Measurements from ENCODE around the gene STARD13.

The STARD13 gene

DNA sequence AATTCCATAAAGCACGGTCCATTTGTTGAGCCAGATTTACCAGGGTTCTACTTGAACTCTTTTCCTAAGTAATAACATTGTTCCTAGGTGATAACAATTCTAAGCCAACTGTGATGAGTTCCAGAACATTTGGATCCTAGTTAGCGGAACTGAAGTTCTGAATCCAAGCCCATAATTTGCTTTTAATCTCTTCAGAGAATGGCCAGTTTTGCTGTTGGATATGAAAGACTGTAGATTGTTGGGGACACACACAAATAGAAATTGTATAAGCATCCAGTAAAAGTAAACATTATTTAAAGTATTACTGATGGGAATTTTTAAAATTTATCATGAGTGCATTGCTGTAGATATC lies 27.3 kb upstream of the STARD13 start:
- no peak overlapping the region for H3K4me2 ChIP-seq (ENCODE audit: low read length)
- H3K4ac ChIP-seq (ENCODE audit: low read depth, low read length), result no peak overlapping the region
- no peak overlapping the region for H4K8ac ChIP-seq (ENCODE audit: low read depth, low read length)
- no peaks in the 10 kb centered on the region for H3K27me3 ChIP-seq (ENCODE audit: insufficient read depth, low read length, poor library complexity)
- H3K9ac ChIP-seq (ENCODE audit: low read length), result no peak overlapping the region
- H3K36me3 ChIP-seq (ENCODE audit: control insufficient read depth, insufficient read depth, low read length), result no peaks in the 10 kb centered on the region
- H2BK15ac ChIP-seq (replicated peaks; ENCODE audit: low read depth), result no peak overlapping the region
- no peak for DNase-seq
- no peak overlapping the region for H4K5ac ChIP-seq (ENCODE audit: low read length)
- H3K18ac ChIP-seq (ENCODE audit: low read length), result no peak overlapping the region
- no peak overlapping the region for H2BK5ac ChIP-seq (ENCODE audit: low read length)
- H3K79me1 ChIP-seq (ENCODE audit: low read length), result no peaks in the 10 kb centered on the region
- no peak overlapping the region for H3K23ac ChIP-seq (ENCODE audit: low read length)
- H2AK5ac ChIP-seq (ENCODE audit: low read length), result no peak overlapping the region
- no peak overlapping the region for H3K56ac ChIP-seq (ENCODE audit: low read length)
- H2BK120ac ChIP-seq (ENCODE audit: low read depth, low read length), result no peak overlapping the region
- no peaks in the 10 kb centered on the region for H3K79me2 ChIP-seq (ENCODE audit: control insufficient read depth, insufficient read depth, low read length)
- H3K27ac ChIP-seq (ENCODE audit: low read depth, low read length), result no peak overlapping the region
- no peaks in the 10 kb centered on the region for H3K4me1 ChIP-seq (ENCODE audit: control insufficient read depth, low read depth, low read length)
- no CpG with 5 or more reads among the region's 2 CpGs for WGBS (ENCODE audit: extremely low coverage, insufficient coverage, low lambda C conversion rate)
- no peak overlapping the region for H3K4me3 ChIP-seq (ENCODE audit: low read length)

- no peak overlapping the region for H2AK5ac ChIP-seq (ENCODE audit: low read length)
- H3K79me2 ChIP-seq (ENCODE audit: control insufficient read depth, insufficient read depth, low read length), result no peaks in the 10 kb centered on the region
- no peak overlapping the region for H2BK120ac ChIP-seq (ENCODE audit: low read depth, low read length)
- no peak overlapping the region for H3K4ac ChIP-seq (ENCODE audit: low read depth, low read length)
- H4K8ac ChIP-seq (ENCODE audit: low read depth, low read length), result no peak overlapping the region
- no peaks in the 10 kb centered on the region for H3K27me3 ChIP-seq (ENCODE audit: insufficient read depth, low read length, poor library complexity)
- H3K4me1 ChIP-seq (ENCODE audit: control insufficient read depth, low read depth, low read length), result no peaks in the 10 kb centered on the region
- no peaks in the 10 kb centered on the region for H3K79me1 ChIP-seq (ENCODE audit: low read length)
- H2BK15ac ChIP-seq (replicated peaks; ENCODE audit: low read depth), result no peak overlapping the region
- no peak overlapping the region for H3K56ac ChIP-seq (ENCODE audit: low read length)
- no peak overlapping the region for H3K23ac ChIP-seq (ENCODE audit: low read length)
- peak; percentile 56 for DNase-seq
- no peak overlapping the region for H3K9ac ChIP-seq (ENCODE audit: low read length)
- no peak overlapping the region for H3K27ac ChIP-seq (ENCODE audit: low read depth, low read length)
- H2BK5ac ChIP-seq (ENCODE audit: low read length), result no peak overlapping the region
- no peak overlapping the region for H3K18ac ChIP-seq (ENCODE audit: low read length)
- H4K5ac ChIP-seq (ENCODE audit: low read length), result no peak overlapping the region
- no peak overlapping the region for H3K4me2 ChIP-seq (ENCODE audit: low read length)
- no CpG with 5 or more reads among the region's 4 CpGs for WGBS (ENCODE audit: extremely low coverage, insufficient coverage, low lambda C conversion rate)
- no peaks in the 10 kb centered on the region for H3K36me3 ChIP-seq (ENCODE audit: control insufficient read depth, insufficient read depth, low read length)
- H3K4me3 ChIP-seq (ENCODE audit: low read length), result no peak overlapping the region
Measured at GRCh38 chr13:33312150-33312860, 26.8 kb upstream of the STARD13 start.

DNA sequence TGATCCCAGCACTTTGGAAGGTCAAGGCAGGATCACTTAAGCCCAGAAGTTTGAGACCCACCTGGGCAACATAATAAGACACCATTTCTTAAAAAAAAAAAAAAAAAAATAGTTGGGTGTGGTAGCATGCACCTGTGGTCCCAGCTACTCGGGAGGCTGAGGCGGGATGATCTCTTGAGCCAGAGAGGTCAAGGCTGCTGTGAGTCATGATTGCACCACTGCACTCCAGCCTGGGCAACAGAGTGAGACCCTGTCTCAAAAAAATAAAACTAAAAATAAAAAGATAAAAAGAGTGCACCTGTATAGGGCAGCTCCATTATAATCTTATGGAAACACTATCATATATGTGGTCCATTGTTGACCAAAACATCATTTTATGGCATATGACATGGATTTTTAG lies 25.5 kb upstream of the STARD13 start:
- Histone ChIP-seq H3K4ac (ENCODE audit: low read depth, low read length) (no peak overlapping the region), H3K27me3 (ENCODE audit: insufficient read depth, low read length, poor library complexity) (no peaks in the 10 kb centered on the region), H3K27ac (ENCODE audit: low read depth, low read length) (no peak overlapping the region), H4K5ac (ENCODE audit: low read length) (no peak overlapping the region), H3K4me1 (ENCODE audit: control insufficient read depth, low read depth, low read length) (no peaks in the 10 kb centered on the region), H4K8ac (ENCODE audit: low read depth, low read length) (no peak overlapping the region), H3K56ac (ENCODE audit: low read length) (no peak overlapping the region), H3K79me1 (ENCODE audit: low read length) (no peaks in the 10 kb centered on the region), H3K4me3 (ENCODE audit: low read length) (no peak overlapping the region), H3K23ac (ENCODE audit: low read length) (no peak overlapping the region), H3K36me3 (ENCODE audit: control insufficient read depth, insufficient read depth, low read length) (no peaks in the 10 kb centered on the region), H3K18ac (ENCODE audit: low read length) (no peak overlapping the region), H2BK5ac (ENCODE audit: low read length) (no peak overlapping the region), H2BK15ac (replicated peaks; ENCODE audit: low read depth) (no peak overlapping the region), H2AK5ac (ENCODE audit: low read length) (no peak overlapping the region), H3K9ac (ENCODE audit: low read length) (no peak overlapping the region), H3K79me2 (ENCODE audit: control insufficient read depth, insufficient read depth, low read length) (no peaks in the 10 kb centered on the region), H2BK120ac (ENCODE audit: low read depth, low read length) (no peak overlapping the region), H3K4me2 (ENCODE audit: low read length) (no peak overlapping the region)
- DNase-seq, result no peak
- no CpG with 5 or more reads among the region's 2 CpGs for WGBS (ENCODE audit: extremely low coverage, insufficient coverage, low lambda C conversion rate)

DNA sequence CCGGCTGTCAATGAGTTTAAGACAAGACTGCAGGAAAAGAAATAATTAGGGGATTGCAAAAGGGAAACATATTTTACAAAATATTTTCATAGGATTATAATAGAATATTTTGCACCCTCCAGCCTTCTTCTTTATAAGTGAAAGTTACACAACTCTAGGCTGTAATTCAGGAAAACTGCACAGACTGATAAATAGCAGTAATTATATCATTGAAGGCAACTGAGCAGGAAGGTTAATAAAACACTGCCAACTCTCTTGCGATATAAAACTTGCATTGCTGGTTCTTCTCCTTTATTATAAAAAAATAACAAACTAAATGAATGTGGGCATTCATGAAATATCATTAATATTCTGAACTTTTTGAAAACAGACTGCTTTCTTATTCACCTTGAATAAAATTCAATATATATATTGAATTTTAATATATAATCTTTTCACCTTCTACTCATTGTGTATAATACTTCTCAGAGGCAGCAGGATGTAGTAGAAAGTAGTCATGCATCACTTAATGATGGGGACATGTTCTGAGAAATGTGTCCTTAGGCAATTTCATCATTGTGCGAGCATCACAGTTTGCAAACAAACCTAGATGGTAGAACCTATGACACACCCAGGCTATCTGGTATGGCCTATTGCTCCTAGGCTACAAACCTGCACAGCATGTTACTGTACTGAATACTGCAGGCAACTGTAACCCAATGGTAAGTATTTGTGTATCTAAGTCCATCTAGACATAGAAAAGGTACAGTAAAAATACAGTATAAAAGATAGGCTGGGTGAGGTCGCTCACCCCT lies 24.9 kb upstream of the STARD13 start:
- no peaks in the 10 kb centered on the region for H3K27me3 ChIP-seq (ENCODE audit: insufficient read depth, low read length, poor library complexity)
- no peak for DNase-seq
- no peak overlapping the region for H3K27ac ChIP-seq (ENCODE audit: low read depth, low read length)
- no peak overlapping the region for H4K8ac ChIP-seq (ENCODE audit: low read depth, low read length)
- no peak overlapping the region for H3K23ac ChIP-seq (ENCODE audit: low read length)
- H2BK15ac ChIP-seq (replicated peaks; ENCODE audit: low read depth), result no peak overlapping the region
- no CpG with 5 or more reads among the region's 4 CpGs for WGBS (ENCODE audit: extremely low coverage, insufficient coverage, low lambda C conversion rate)
- no peaks in the 10 kb centered on the region for H3K36me3 ChIP-seq (ENCODE audit: control insufficient read depth, insufficient read depth, low read length)
- H3K56ac ChIP-seq (ENCODE audit: low read length), result no peak overlapping the region
- no peaks in the 10 kb centered on the region for H3K4me1 ChIP-seq (ENCODE audit: control insufficient read depth, low read depth, low read length)
- H3K9ac ChIP-seq (ENCODE audit: low read length), result no peak overlapping the region
- H3K79me2 ChIP-seq (ENCODE audit: control insufficient read depth, insufficient read depth, low read length), result no peaks in the 10 kb centered on the region
- no peak overlapping the region for H2AK5ac ChIP-seq (ENCODE audit: low read length)
- H2BK5ac ChIP-seq (ENCODE audit: low read length), result no peak overlapping the region
- H3K4ac ChIP-seq (ENCODE audit: low read depth, low read length), result no peak overlapping the region
- H3K79me1 ChIP-seq (ENCODE audit: low read length), result no peaks in the 10 kb centered on the region
- no peak overlapping the region for H2BK120ac ChIP-seq (ENCODE audit: low read depth, low read length)
- no peak overlapping the region for H3K18ac ChIP-seq (ENCODE audit: low read length)
- no peak overlapping the region for H3K4me3 ChIP-seq (ENCODE audit: low read length)
- H4K5ac ChIP-seq (ENCODE audit: low read length), result no peak overlapping the region
- no peak overlapping the region for H3K4me2 ChIP-seq (ENCODE audit: low read length)

DNA sequence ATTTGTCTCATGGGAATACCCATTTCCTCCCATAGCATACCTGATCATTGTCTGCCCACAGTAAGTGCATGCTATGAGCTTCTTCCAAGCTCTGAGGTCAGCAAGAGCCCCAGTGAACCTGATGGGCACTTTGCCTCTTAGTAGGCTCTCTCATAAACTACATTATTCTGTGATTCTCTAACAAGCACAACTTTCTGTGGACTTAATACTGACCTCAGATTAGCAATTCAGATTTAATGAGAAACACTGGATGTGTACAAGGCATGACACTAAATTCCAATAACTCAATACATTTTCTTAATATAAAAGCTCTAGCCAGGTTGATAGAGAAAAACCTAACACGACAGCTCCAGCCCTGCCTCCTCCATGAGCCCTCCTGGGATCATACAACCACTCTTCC lies 23.3 kb upstream of the STARD13 start:
- no peaks in the 10 kb centered on the region for H3K79me2 ChIP-seq (ENCODE audit: control insufficient read depth, insufficient read depth, low read length)
- no peak overlapping the region for H4K8ac ChIP-seq (ENCODE audit: low read depth, low read length)
- no peak overlapping the region for H3K9ac ChIP-seq (ENCODE audit: low read length)
- H3K4me2 ChIP-seq (ENCODE audit: low read length), result no peak overlapping the region
- no peak overlapping the region for H2BK15ac ChIP-seq (replicated peaks; ENCODE audit: low read depth)
- no peak overlapping the region for H2BK5ac ChIP-seq (ENCODE audit: low read length)
- no peak overlapping the region for H3K4me3 ChIP-seq (ENCODE audit: low read length)
- H3K27ac ChIP-seq (ENCODE audit: low read depth, low read length), result no peak overlapping the region
- no peaks in the 10 kb centered on the region for H3K79me1 ChIP-seq (ENCODE audit: low read length)
- no peaks in the 10 kb centered on the region for H3K4me1 ChIP-seq (ENCODE audit: control insufficient read depth, low read depth, low read length)
- no peak for DNase-seq
- H3K18ac ChIP-seq (ENCODE audit: low read length), result no peak overlapping the region
- no CpG with 5 or more reads among the region's 1 CpG for WGBS (ENCODE audit: extremely low coverage, insufficient coverage, low lambda C conversion rate)
- no peak overlapping the region for H3K23ac ChIP-seq (ENCODE audit: low read length)
- no peak overlapping the region for H2AK5ac ChIP-seq (ENCODE audit: low read length)
- H2BK120ac ChIP-seq (ENCODE audit: low read depth, low read length), result no peak overlapping the region
- no peak overlapping the region for H3K56ac ChIP-seq (ENCODE audit: low read length)
- no peak overlapping the region for H3K4ac ChIP-seq (ENCODE audit: low read depth, low read length)
- no peak overlapping the region for H4K5ac ChIP-seq (ENCODE audit: low read length)
- no peaks in the 10 kb centered on the region for H3K36me3 ChIP-seq (ENCODE audit: control insufficient read depth, insufficient read depth, low read length)
- H3K27me3 ChIP-seq (ENCODE audit: insufficient read depth, low read length, poor library complexity), result no peaks in the 10 kb centered on the region
